H1 (cell line): ENCODE data around the gene ACAD11. TPM values are rescaled to one million over a fixed set of nuclear protein-coding genes. Genes with fewer than 3 reads are reported as not detected.

Source experiments
- CHD7 ChIP-seq: fragments of 300-600 bp; sonication (generic); IDR thresholded peaks from 2 replicates; pipeline ENCODE4 v1.7.1; 2012; ENCODE audit warnings: low read length, moderate library complexity, mild to moderate bottlenecking, inconsistent platforms; ENCODE audit not compliant: insufficient replicate concordance
- JUND ChIP-seq: IDR thresholded peaks from 2 replicates; pipeline ENCODE4 v1.6.1; 2011; ENCODE audit warnings: mild to moderate bottlenecking, improper control_type of control experiment, low read length
- RNF2 ChIP-seq: fragments of 200-900, 300-1000 bp; sonication (generic); IDR thresholded peaks from 2 replicates; pipeline ENCODE4 v1.7.1; 2016; ENCODE audit warnings: borderline replicate concordance, low read depth, mild to moderate bottlenecking, antibody characterized with exemption, low read length; ENCODE audit not compliant: poor library complexity, severe bottlenecking; ENCODE audit errors: missing control alignments
- polyA plus RNA-seq, 7 experiments: library from polyadenylated mRNA; depleted of rRNA in 3 of 7; stranded (reverse) in 5 of 7; unstranded in 2 of 7; fragments of >200 nt in 5 of 7; fragments of 200-250 nt in 2 of 7; gene quantifications; 1 replicate in 5 of 7; 2 replicates in 1 of 7; 4 replicates in 1 of 7; pipeline versions ENCODE4 v1.2.1 to v1.2.3, GENCODE V29; 2011 to 2013; ENCODE audit warnings: missing spikeins in 2 of 7, mixed read lengths in 2 of 7
- total RNA-seq: library from RNA; stranded (reverse); fragmentation: NEBNext Ultra II Directional; extraction: Animal tissue kit (Norgen Biotek cat#: 25700); gene quantifications from 2 replicates; pipeline ENCODE4 v1.2.1, GENCODE V29; 2021

Gene ACAD11
- total and polyA plus RNA-seq, 2 of the 8 experiments (the other 6 are each of a cell fraction or from before 2014, with no cell fraction given), result 5.5 to 11.0 TPM

GRCh38 chr3:132543011-132543739, 116.4 kb downstream of the ACAD11 start (continued):
- TF ChIP-seq CHD7, result no peak
- TF ChIP-seq RNF2, result no peak
- TF ChIP-seq JUND, result no peak
- TF ChIP-seq, all 59 proteins: peak for 0
